ENCODE data around the gene HTRA3.

- TF ChIP-seq CTCF (IDR thresholded peaks at IDR 0.05): no peak
- no peak for TF ChIP-seq POLR2A (IDR thresholded peaks at IDR 0.05)
Observed at GRCh38 chr4:8307121-8307520, 37.6 kb downstream of the HTRA3 start.

All from esophagus squamous epithelium (tissue), 4 donors.